AG09309 (cell line): ENCODE measurements around the gene CHAC1.
A peak's percentile ranks its signal among the peaks of the same experiment; 100 is the strongest.

Experiments used
- DNase-seq: peaks from one replicate; pipeline ENCODE4 v3.0.0-alpha.2; 2010; ENCODE audit warnings: low read depth
- H3K4me3 ChIP-seq: 2 replicates; pipeline ENCODE4 v1.5.1; 2011; ENCODE audit warnings: mild to moderate bottlenecking, low read depth, low read length, moderate library complexity; ENCODE audit not compliant: control insufficient read depth
- CTCF ChIP-seq: IDR thresholded peaks from 2 replicates; pipeline ENCODE4 v1.5.1; 2011; ENCODE audit warnings: mild to moderate bottlenecking, low read depth, low read length, inconsistent platforms; ENCODE audit not compliant: insufficient read depth, control insufficient read depth; ENCODE audit errors: missing control alignments

Gene CHAC1

GRCh38 chr15:40927873-40928806, 25.1 kb upstream of the CHAC1 start:
- no peak for TF ChIP-seq CTCF
- DNase-seq: no peak
- H3K4me3 ChIP-seq: peak overlapping the region; percentile 26

- H3K4me3 ChIP-seq: peak within 1 kb of the TSS; percentile 41
- no peak for TF ChIP-seq CTCF
- no peak for DNase-seq
These were observed 24.2 kb upstream of the CHAC1 start, which contains the start of gene DLL4 for GRCh38 chr15:40928821-40929659. Gene DLL4, plus strand, starts transcription at chr15:40929340. Its CDS starts 329 bp downstream, at chr15:40929669.

GRCh38 chr15:40929660-40930429, 23.4 kb upstream of the CHAC1 start:
- no peak for TF ChIP-seq CTCF
- H3K4me3 ChIP-seq: peak overlapping the region; percentile 41
- DNase-seq: no peak

GRCh38 chr15:40930430-40931299, 22.6 kb upstream of the CHAC1 start:
- H3K4me3 ChIP-seq: peak overlapping the region; percentile 41
- peak; percentile 60 for TF ChIP-seq CTCF
- DNase-seq: no peak

GRCh38 chr15:40931300-40932142, 21.8 kb upstream of the CHAC1 start:
- H3K4me3 ChIP-seq: no peak overlapping the region
- no peak for DNase-seq
- TF ChIP-seq CTCF: no peak
